Upper lobe of right lung (tissue), 1 donor: ENCODE results near the gene MRTFB. TPM values are rescaled to one million over a fixed set of nuclear protein-coding genes. Genes with fewer than 3 reads are reported as not detected.

Experiments
- ATAC-seq: fragments of 200-7000 bp; cut with Tn5 transposase; one replicate; pipeline ENCODE4 v1.9.1; 2020; ENCODE audit warnings: mild to moderate bottlenecking, moderate library complexity
- DNase-seq: peaks from one replicate; pipeline ENCODE4 v3.0.0-alpha.2; 2020
- H3K27ac ChIP-seq: fragments of 200-600 bp; one replicate; pipeline ENCODE4 v1.8.0; 2022
- H3K27me3 ChIP-seq: fragments of 200-600 bp; one replicate; pipeline ENCODE4 v1.8.0; 2022; ENCODE audit warnings: mild to moderate bottlenecking
- H3K36me3 ChIP-seq: fragments of 200-600 bp; one replicate; pipeline ENCODE4 v1.8.0; 2022
- H3K4me1 ChIP-seq: fragments of 200-600 bp; one replicate; pipeline ENCODE4 v1.8.0; 2022
- H3K4me3 ChIP-seq: fragments of 200-600 bp; one replicate; pipeline ENCODE4 v1.8.0; 2022; ENCODE audit warnings: mild to moderate bottlenecking
- H3K9me3 ChIP-seq: fragments of 200-600 bp; one replicate; pipeline ENCODE4 v1.8.0; 2022
- CTCF ChIP-seq: fragments of 200-600 bp; IDR thresholded peaks from one replicate; pipeline ENCODE4 v1.8.0; 2022; ENCODE audit warnings: antibody characterized with exemption
- intact Hi-C: fragments of 100-400 bp; cut with DNase I; formaldehyde crosslinking; loops from one replicate; pipeline ENCODE4 v1.11.0; 2022
- total RNA-seq: library from RNA; stranded (reverse); fragmentation: NEBNext Ultra II Directional; extraction: Animal tissue kit (Norgen Biotek cat#: 25700); gene quantifications from one replicate; pipeline ENCODE4 v1.2.1, GENCODE V29; 2021
- donor health status: DM: no; HTN: yes; CAD: no; lungs with severe emphysema.

Gene MRTFB
- total RNA-seq, 1 donor from 2014 or later, result 54.7 TPM

- ATAC-seq (no peak), DNase-seq (no peak)
- TF ChIP-seq CTCF, result no peak
- Histone ChIP-seq H3K4me1 (no peaks in the 10 kb centered on the region), H3K9me3 (no peaks in the 10 kb centered on the region), H3K4me3 (no peak overlapping the region), H3K27ac (no peak overlapping the region), H3K27me3 (no peaks in the 10 kb centered on the region), H3K36me3 (no peaks in the 10 kb centered on the region)
- intact Hi-C loops, result no loop called here
Measured at GRCh38 chr16:14155572-14156190, 84.6 kb downstream of the MRTFB start.

DNA sequence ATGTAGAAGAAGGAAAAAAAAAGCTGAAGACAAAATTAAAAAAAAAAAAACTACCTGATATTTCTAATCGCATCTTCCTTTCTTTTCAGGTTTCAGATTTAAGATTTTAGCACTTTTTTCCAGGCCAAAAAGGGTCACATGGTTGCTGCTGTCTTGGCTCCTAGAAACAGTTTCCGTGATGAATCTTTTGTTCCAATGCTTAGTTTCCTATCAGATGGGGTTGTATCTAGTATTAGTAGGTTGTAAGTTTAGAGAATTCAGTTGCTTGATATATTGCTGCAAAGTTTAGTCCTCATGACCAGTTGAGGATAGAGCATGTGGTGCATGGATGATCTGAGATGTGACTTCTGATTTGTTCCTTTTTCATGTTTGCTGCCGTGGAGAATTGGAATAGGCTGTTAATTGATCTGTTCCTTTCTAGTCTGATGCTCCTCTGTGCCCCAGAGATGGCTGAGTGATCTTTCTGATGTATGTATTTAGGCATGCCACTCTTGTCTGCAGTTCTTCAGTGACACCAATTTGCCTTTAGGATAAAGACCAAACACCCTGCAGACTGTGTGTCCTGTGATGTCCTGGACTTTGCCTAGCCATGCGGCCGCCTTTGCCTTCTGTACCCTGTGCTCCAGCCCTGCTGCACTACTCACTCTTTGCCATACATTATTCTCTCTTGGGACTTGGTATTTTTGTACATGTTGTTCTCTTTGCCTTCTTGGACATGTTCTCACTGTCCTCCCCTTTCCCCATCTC is 94.0 kb downstream of the MRTFB start:
- DNase-seq (no peak), ATAC-seq (no peak)
- intact Hi-C loops, result no loop called here
- H3K27me3 ChIP-seq, result no peaks in the 10 kb centered on the region
- TF ChIP-seq CTCF, result no peak
- no peak overlapping the region for H3K4me3 ChIP-seq
- H3K27ac ChIP-seq, result no peak overlapping the region
- no peaks in the 10 kb centered on the region for H3K36me3 ChIP-seq
- no peaks in the 10 kb centered on the region for H3K4me1 ChIP-seq
- H3K9me3 ChIP-seq, result no peaks in the 10 kb centered on the region

DNA sequence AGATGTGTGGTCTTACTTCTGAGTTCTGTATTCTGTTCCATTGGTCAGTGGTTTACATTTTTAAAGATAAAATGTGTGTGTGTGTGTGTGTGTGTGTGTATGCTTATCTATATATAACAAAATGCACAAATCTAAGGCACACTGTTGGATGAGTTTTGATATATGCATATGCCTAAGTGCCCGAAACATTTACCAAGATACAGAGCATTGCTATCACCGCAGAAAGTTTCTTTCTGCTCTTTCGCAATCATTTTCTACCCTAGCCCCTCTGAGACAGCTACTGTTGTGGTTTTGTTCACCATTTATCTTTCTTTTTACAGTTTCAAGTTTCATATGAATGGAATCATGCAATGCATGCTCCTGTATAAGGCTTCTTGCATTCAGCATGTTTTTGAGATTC is 97.0 kb downstream of the MRTFB start:
- Histone ChIP-seq H3K36me3 (no peaks in the 10 kb centered on the region), H3K27ac (no peak overlapping the region), H3K4me1 (no peaks in the 10 kb centered on the region), H3K27me3 (no peaks in the 10 kb centered on the region), H3K4me3 (no peak overlapping the region), H3K9me3 (no peaks in the 10 kb centered on the region)
- no peak for ATAC-seq
- TF ChIP-seq CTCF, result no peak
- intact Hi-C loops, result no loop called here
- no peak for DNase-seq

DNA sequence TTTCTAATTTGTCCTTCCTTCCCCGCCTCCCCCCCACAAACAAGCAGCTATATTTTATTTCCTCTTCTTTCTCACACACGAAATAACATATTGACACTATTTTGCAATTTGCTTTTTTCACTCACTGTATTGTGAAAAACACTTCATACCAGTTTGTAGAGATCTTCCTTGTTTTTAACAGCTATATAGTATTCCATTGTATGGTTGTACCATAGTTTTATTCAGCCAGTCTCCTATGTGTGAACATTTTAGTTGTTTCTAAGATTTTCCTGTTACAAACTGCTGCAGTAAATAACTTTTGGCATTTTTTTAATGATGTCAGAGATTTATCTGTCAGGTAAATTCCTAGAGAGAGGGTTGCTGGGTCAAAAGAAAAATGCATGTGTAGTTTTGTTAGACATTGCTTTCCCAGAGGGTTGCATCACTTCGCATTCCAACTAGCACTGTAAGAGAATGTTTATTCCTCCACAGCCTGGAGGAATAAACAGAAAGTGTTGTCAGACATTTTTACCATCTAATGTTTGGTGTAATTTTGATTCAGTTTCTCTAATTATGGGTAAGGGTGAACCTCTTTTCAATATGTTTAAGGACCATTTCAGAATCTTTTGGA is 101.2 kb downstream of the MRTFB start:
- no peaks in the 10 kb centered on the region for H3K4me1 ChIP-seq
- H3K27ac ChIP-seq, result no peak overlapping the region
- H3K9me3 ChIP-seq, result no peaks in the 10 kb centered on the region
- DNase-seq (no peak), ATAC-seq (no peak)
- no peak overlapping the region for H3K4me3 ChIP-seq
- no peaks in the 10 kb centered on the region for H3K36me3 ChIP-seq
- no peaks in the 10 kb centered on the region for H3K27me3 ChIP-seq
- no peak for TF ChIP-seq CTCF
- intact Hi-C loops, result no loop called here

DNA sequence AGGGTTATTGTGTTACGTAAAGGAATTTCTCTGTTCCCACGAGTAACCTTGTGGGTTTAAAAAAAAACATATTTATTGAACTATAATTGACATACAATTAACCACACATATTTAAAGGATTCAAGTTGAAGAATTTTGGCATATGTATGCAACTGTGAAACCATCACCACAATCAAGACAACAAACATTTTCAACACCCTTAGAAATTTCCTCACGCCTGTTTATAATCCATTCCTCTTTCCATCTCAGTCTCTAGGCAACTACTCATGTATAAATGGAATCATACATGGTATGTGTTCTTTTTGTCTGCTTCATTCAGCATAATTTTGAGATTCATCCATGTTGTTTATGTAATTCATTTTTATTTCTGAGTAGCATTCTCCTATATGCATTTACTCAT is 104.0 kb downstream of the MRTFB start:
- Histone ChIP-seq H3K36me3 (no peaks in the 10 kb centered on the region), H3K4me1 (no peaks in the 10 kb centered on the region), H3K4me3 (no peak overlapping the region), H3K27ac (no peak overlapping the region), H3K27me3 (no peaks in the 10 kb centered on the region), H3K9me3 (no peaks in the 10 kb centered on the region)
- no peak for TF ChIP-seq CTCF
- ATAC-seq (no peak), DNase-seq (no peak)
- intact Hi-C loops, result no loop called here
